GM18867 (cell line): Measurements from ENCODE around the gene CDC14B.
"Not testable (repeated sequence)": the region's sequence is repeated elsewhere in the genome, so short reads cannot be mapped to it uniquely, and the experiment has no call there.

Source experiments
- ATAC-seq: cut with Tn5 transposase; IDR thresholded peaks from one replicate; pipeline ENCODE4 v1.9.1; 2021; ENCODE audit warnings: mild to moderate bottlenecking, moderate library complexity; ENCODE audit not compliant: unreplicated experiment

Gene CDC14B

GRCh38 chr9:96596601-96597111, 23.0 kb downstream of the CDC14B start:
- no peak for ATAC-seq

GRCh38 chr9:96587338-96588315, 32.0 kb downstream of the CDC14B start:
- no peak for ATAC-seq

GRCh38 chr9:96585426-96585825, 34.2 kb downstream of the CDC14B start:
- ATAC-seq: no peak

GRCh38 chr9:96582199-96582598, 37.4 kb downstream of the CDC14B start:
- ATAC-seq: not testable (repeated sequence)

- no peak for ATAC-seq
These were observed 37.9 kb downstream of the CDC14B start for GRCh38 chr9:96581786-96582185.

- ATAC-seq: no peak
These were observed 38.3 kb downstream of the CDC14B start for GRCh38 chr9:96581301-96581700.

- no peak for ATAC-seq
These were observed 44.7 kb downstream of the CDC14B start for GRCh38 chr9:96574931-96575351.

- ATAC-seq: no peak
These were observed 45.2 kb downstream of the CDC14B start for GRCh38 chr9:96574455-96574854.

GRCh38 chr9:96567203-96567700, 52.4 kb downstream of the CDC14B start:
- peak; percentile 44 for ATAC-seq

GRCh38 chr9:96566498-96567202, 53.0 kb downstream of the CDC14B start:
- peak; percentile 84 for ATAC-seq

GRCh38 chr9:96565671-96566497, 53.8 kb downstream of the CDC14B start:
- ATAC-seq: no peak

- no peak for ATAC-seq
These were observed 55.4 kb downstream of the CDC14B start for GRCh38 chr9:96564217-96564616.

- no peak for ATAC-seq
These were observed 60.2 kb downstream of the CDC14B start for GRCh38 chr9:96559339-96559943.

GRCh38 chr9:96557921-96558320, 61.7 kb downstream of the CDC14B start:
- no peak for ATAC-seq

- ATAC-seq: no peak
These were observed 62.8 kb downstream of the CDC14B start for GRCh38 chr9:96556701-96557461.

GRCh38 chr9:96555567-96556386, 63.9 kb downstream of the CDC14B start:
- no peak for ATAC-seq

- ATAC-seq: no peak
These were observed 64.7 kb downstream of the CDC14B start for GRCh38 chr9:96554801-96555566.

GRCh38 chr9:96554326-96554725, 65.3 kb downstream of the CDC14B start:
- ATAC-seq: no peak
